H1 (cell line): ENCODE results near the gene LRP3. TPM values are rescaled to one million over a fixed set of nuclear protein-coding genes. Genes with fewer than 3 reads are reported as not detected.
"Not testable (repeated sequence)": the region's sequence is repeated elsewhere in the genome, so short reads cannot be mapped to it uniquely, and the experiment has no call there.

Source experiments
- CTCF ChIA-PET: fragments of 300-600 bp; sonication (Branson Sonifier 250); formaldehyde crosslinking; loops from one replicate; lab custom pipeline; 2021; ENCODE audit not compliant: partially characterized antibody; lab: Charles Lee
- POLR2A ChIA-PET: fragments of 300-600 bp; sonication (Branson Sonifier 250); formaldehyde crosslinking; loops from one replicate; lab custom pipeline; 2021; ENCODE audit warnings: inconsistent platforms; ENCODE audit not compliant: partially characterized antibody; lab: Charles Lee
- DNase-seq, 2 experiments: peaks; one replicate each; pipeline versions ENCODE4 v3.0.0 to v3.0.0-alpha.2; 2010 to 2022; ENCODE audit warnings: low spot score in 2 of 2, low read depth in 1 of 2, mixed read lengths in 1 of 2
- FAIRE-seq: peaks from 2 replicates; lab custom pipeline; 2011; peaks lifted over from hg19 to GRCh38; lab: Jason Lieb, UNC
- H2AFZ ChIP-seq: 2 replicates; pipeline ENCODE4 v1.8.1; 2012; ENCODE audit warnings: low read length, inconsistent platforms
- H2AK5ac ChIP-seq: 2 replicates; pipeline ENCODE4 v1.6.1; 2013; ENCODE audit warnings: low read depth, low read length
- H2BK120ac ChIP-seq: replicated peaks from 2 replicates; pipeline ENCODE3; 2013; ENCODE audit warnings: low read depth, low read length, inconsistent platforms
- H2BK12ac ChIP-seq: 2 replicates; pipeline ENCODE4 v1.6.1; 2013; ENCODE audit warnings: low read depth, low read length
- H2BK15ac ChIP-seq: 2 replicates; pipeline ENCODE4 v1.6.1; 2013; ENCODE audit warnings: low read length
- H2BK20ac ChIP-seq: 2 replicates; pipeline ENCODE4 v1.6.1; 2013; ENCODE audit warnings: low read length
- H2BK5ac ChIP-seq: 2 replicates; pipeline ENCODE4 v1.6.1; 2013; ENCODE audit warnings: low read depth, low read length
- H3K14ac ChIP-seq: 2 replicates; pipeline ENCODE4 v1.6.1; 2013; ENCODE audit warnings: inconsistent platforms; ENCODE audit not compliant: insufficient read length
- H3K18ac ChIP-seq: 2 replicates; pipeline ENCODE4 v1.6.1; 2013; ENCODE audit warnings: low read length; ENCODE audit errors: extremely low read depth
- H3K23ac ChIP-seq: 2 replicates; pipeline ENCODE4 v1.6.1; 2013; ENCODE audit warnings: inconsistent platforms; ENCODE audit not compliant: insufficient read length
- H3K23me2 ChIP-seq: 2 replicates; pipeline ENCODE4 v1.6.1; 2013; ENCODE audit warnings: low read depth, low read length
- H3K27ac ChIP-seq: 2 replicates; pipeline ENCODE4 v1.6.1; 2011; ENCODE audit warnings: low read depth, low read length, inconsistent platforms
- H3K27me3 ChIP-seq, 4 experiments: replicated peaks in 1 of 4; 1 replicate in 1 of 4; 2 replicates in 3 of 4; pipeline versions ENCODE4 v1.6.1 to v1.8.1; 2011 to 2013; ENCODE audit warnings: low read length in 3 of 4, mild to moderate bottlenecking in 3 of 4, inconsistent platforms in 2 of 4, mixed read lengths in 2 of 4, moderate library complexity in 1 of 4; ENCODE audit not compliant: control insufficient read depth in 3 of 4, insufficient read depth in 3 of 4; ENCODE audit errors: extremely low read depth in 1 of 4
- H3K36me3 ChIP-seq, 4 experiments: 2 replicates each; pipeline versions ENCODE4 v1.6.1 to v1.8.1; 2011 to 2013; ENCODE audit warnings: mild to moderate bottlenecking in 4 of 4, low read length in 3 of 4, moderate library complexity in 2 of 4, control low read depth in 1 of 4, inconsistent platforms in 1 of 4; ENCODE audit not compliant: insufficient read depth in 4 of 4, control insufficient read depth in 2 of 4
- H3K4ac ChIP-seq: replicated peaks from 2 replicates; pipeline ENCODE3; 2013; ENCODE audit warnings: low read length, low read depth, mixed read lengths, inconsistent platforms; ENCODE audit not compliant: insufficient read length
- H3K4me1 ChIP-seq, 4 experiments: replicated peaks in 1 of 4; 1 replicate in 1 of 4; 2 replicates in 3 of 4; pipeline versions ENCODE4 v1.6.1 to v1.8.1; 2011 to 2013; ENCODE audit warnings: low read length in 3 of 4, inconsistent platforms in 2 of 4, mixed read lengths in 1 of 4; ENCODE audit not compliant: insufficient read depth in 4 of 4, control insufficient read depth in 3 of 4
- H3K4me2 ChIP-seq, 2 experiments: 2 replicates each; pipeline versions ENCODE4 v1.6.1 to v1.8.1; 2011 to 2013; ENCODE audit warnings: low read depth in 2 of 2, low read length in 2 of 2, control low read depth in 1 of 2, inconsistent platforms in 1 of 2, mild to moderate bottlenecking in 1 of 2; ENCODE audit not compliant: insufficient read depth in 1 of 2
- H3K4me3 ChIP-seq, 4 experiments: fragments of 200-600, 300-600 bp in 1 of 4; sonication (generic), shearing (Covaris generic), sonication (Bioruptor Twin) in 1 of 4; 2 replicates each; pipeline versions ENCODE4 v1.5.1 to v1.8.1; 2011 to 2016; ENCODE audit warnings: low read length in 4 of 4, low read depth in 3 of 4, control low read depth in 2 of 4, inconsistent platforms in 2 of 4, mild to moderate bottlenecking in 2 of 4, mixed read lengths in 1 of 4, moderate library complexity in 1 of 4; ENCODE audit not compliant: insufficient read depth in 2 of 4; ENCODE audit errors: extremely low read depth in 1 of 4
- H3K56ac ChIP-seq: replicated peaks from 2 replicates; pipeline ENCODE3; 2013; ENCODE audit warnings: low read depth, mild to moderate bottlenecking, mixed read lengths, low read length, inconsistent platforms; ENCODE audit not compliant: insufficient read length
- H3K79me1 ChIP-seq: 2 replicates; pipeline ENCODE4 v1.6.1; 2013; ENCODE audit warnings: low read depth, low read length, control low read depth
- H3K79me2 ChIP-seq, 2 experiments: 2 replicates each; pipeline versions ENCODE4 v1.6.1 to v1.8.1; 2012 to 2013; ENCODE audit warnings: low read length in 2 of 2, mild to moderate bottlenecking in 2 of 2, inconsistent platforms in 1 of 2; ENCODE audit not compliant: insufficient read depth in 2 of 2, control insufficient read depth in 1 of 2
- H3K9ac ChIP-seq, 4 experiments: replicated peaks in 1 of 4; 1 replicate in 1 of 4; 2 replicates in 3 of 4; pipeline versions ENCODE4 v1.6.1 to v1.8.1; 2011 to 2013; ENCODE audit warnings: low read depth in 3 of 4, low read length in 3 of 4, control low read depth in 2 of 4, mild to moderate bottlenecking in 2 of 4, moderate library complexity in 2 of 4, inconsistent platforms in 1 of 4; ENCODE audit errors: extremely low read depth in 1 of 4
- H3K9me3 ChIP-seq, 2 experiments: 2 replicates each; pipeline versions ENCODE4 v1.6.1 to v1.8.1; 2012 to 2013; ENCODE audit warnings: mild to moderate bottlenecking in 2 of 2, moderate library complexity in 2 of 2, control low read depth in 1 of 2, inconsistent platforms in 1 of 2, low read depth in 1 of 2, low read length in 1 of 2, mixed read lengths in 1 of 2; ENCODE audit not compliant: insufficient read depth in 2 of 2
- H4K20me1 ChIP-seq, 2 experiments: replicated peaks in 1 of 2; 2 replicates each; pipeline versions ENCODE3 to v1.8.1; 2011 to 2013; ENCODE audit warnings: inconsistent platforms in 2 of 2, low read length in 2 of 2, mild to moderate bottlenecking in 1 of 2; ENCODE audit not compliant: insufficient read depth in 2 of 2, control insufficient read depth in 1 of 2
- H4K5ac ChIP-seq: 2 replicates; pipeline ENCODE4 v1.6.1; 2013; ENCODE audit warnings: low read length, low read depth, mixed read lengths, inconsistent platforms; ENCODE audit not compliant: insufficient read length
- H4K8ac ChIP-seq: 2 replicates; pipeline ENCODE4 v1.8.0; 2013; ENCODE audit warnings: mild to moderate bottlenecking, moderate library complexity, low read length, inconsistent platforms; ENCODE audit not compliant: insufficient read depth; ENCODE audit errors: extremely low read depth
- H4K91ac ChIP-seq: replicated peaks from 2 replicates; pipeline ENCODE3; 2013; ENCODE audit warnings: low read length, mixed read lengths, inconsistent platforms; ENCODE audit not compliant: insufficient read length
- CHD2 ChIP-seq: IDR thresholded peaks from 2 replicates; pipeline ENCODE4 v1.6.1; 2012; ENCODE audit warnings: low read length, improper control_type of control experiment
- MAFK ChIP-seq: IDR thresholded peaks from 2 replicates; pipeline ENCODE4 v1.6.1; 2012; ENCODE audit warnings: low read depth, mild to moderate bottlenecking, improper control_type of control experiment, low read length
- SP4 ChIP-seq: IDR thresholded peaks from 2 replicates; pipeline ENCODE4 v1.6.1; 2012; ENCODE audit warnings: low read length, inconsistent platforms
- WGBS, 2 experiments: shearing (Covaris generic) in 1 of 2; methylation state at CpG; one replicate each; pipeline versions ENCODE4 v1.1.6 to v1.1.7; 2013 to 2015; ENCODE audit warnings: low lambda C conversion rate in 2 of 2, mixed read lengths in 2 of 2, inconsistent platforms in 1 of 2, low coverage in 1 of 2, missing lambda C conversion rate in 1 of 2; ENCODE audit not compliant: insufficient replicate concordance in 2 of 2, insufficient coverage in 1 of 2, insufficient read length in 1 of 2; ENCODE audit errors: extremely low coverage in 1 of 2, missing lambda C conversion rate in 1 of 2; 5-methylcytosine and 5-hydroxymethylcytosine counted together
- polyA plus RNA-seq, 7 experiments: library from polyadenylated mRNA; depleted of rRNA in 3 of 7; stranded (reverse) in 5 of 7; unstranded in 2 of 7; fragments of >200 nt in 5 of 7; fragments of 200-250 nt in 2 of 7; gene quantifications; 1 replicate in 5 of 7; 2 replicates in 1 of 7; 4 replicates in 1 of 7; pipeline versions ENCODE4 v1.2.1 to v1.2.3, GENCODE V29; 2011 to 2013; ENCODE audit warnings: missing spikeins in 2 of 7, mixed read lengths in 2 of 7
- total RNA-seq: library from RNA; stranded (reverse); fragmentation: NEBNext Ultra II Directional; extraction: Animal tissue kit (Norgen Biotek cat#: 25700); gene quantifications from 2 replicates; pipeline ENCODE4 v1.2.1, GENCODE V29; 2021
- TF ChIP-seq, protein P1 (sequence below): IDR thresholded peaks from 2 replicates; pipeline ENCODE4 v1.6.1; 2012; ENCODE audit warnings: low read length, inconsistent platforms

Gene LRP3
- total and polyA plus RNA-seq, 2 of the 8 experiments (the other 6 are each of a cell fraction or from before 2014, with no cell fraction given), result 30.3 to 33.7 TPM

DNA sequence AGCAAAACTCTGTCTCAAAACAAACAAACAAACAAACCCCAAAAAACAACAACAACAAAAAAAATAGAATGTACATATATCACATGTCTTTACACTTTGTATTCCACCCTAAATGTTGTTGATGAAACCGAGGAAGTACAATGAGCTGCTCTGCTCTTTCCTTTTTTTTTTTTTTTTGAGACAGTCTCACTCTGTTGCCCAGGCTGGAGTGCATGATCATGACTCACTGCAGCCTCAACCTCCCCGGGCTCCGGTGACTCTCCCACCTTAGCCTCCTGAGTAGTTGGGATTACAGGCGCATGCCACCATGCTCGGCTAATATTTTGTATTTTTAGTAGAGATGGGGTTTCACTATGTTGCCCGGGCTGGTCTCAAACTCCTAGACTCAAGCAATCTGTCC, 30.6 kb upstream of the LRP3 start (continued):
- TF ChIP-seq, protein P1, sequence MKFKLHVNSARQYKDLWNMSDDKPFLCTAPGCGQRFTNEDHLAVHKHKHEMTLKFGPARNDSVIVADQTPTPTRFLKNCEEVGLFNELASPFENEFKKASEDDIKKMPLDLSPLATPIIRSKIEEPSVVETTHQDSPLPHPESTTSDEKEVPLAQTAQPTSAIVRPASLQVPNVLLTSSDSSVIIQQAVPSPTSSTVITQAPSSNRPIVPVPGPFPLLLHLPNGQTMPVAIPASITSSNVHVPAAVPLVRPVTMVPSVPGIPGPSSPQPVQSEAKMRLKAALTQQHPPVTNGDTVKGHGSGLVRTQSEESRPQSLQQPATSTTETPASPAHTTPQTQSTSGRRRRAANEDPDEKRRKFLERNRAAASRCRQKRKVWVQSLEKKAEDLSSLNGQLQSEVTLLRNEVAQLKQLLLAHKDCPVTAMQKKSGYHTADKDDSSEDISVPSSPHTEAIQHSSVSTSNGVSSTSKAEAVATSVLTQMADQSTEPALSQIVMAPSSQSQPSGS, result no peak
- TF ChIP-seq CHD2 (no peak), MAFK (no peak), SP4 (no peak)

DNA sequence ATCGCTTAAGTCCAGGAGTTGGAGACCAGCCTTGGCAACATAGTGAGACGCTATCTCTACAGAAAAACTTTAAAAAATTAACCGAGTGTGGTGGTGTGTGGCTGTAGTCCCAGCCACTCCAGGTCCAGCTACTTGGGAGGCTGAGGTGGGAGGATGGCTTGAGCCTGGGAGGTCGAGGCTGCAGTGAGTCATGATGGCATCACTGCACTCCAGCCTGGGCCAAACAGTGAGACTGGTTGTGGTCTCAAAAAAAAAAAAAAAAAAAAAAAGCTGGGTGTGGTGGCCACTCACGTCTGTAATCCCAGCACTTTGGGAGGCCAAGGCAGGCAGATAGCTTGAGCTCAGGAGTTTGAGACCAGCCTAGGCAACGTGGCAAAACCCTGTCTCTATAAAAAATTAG, 28.1 kb upstream of the LRP3 start:
- not testable (repeated sequence) for H3K4me3 ChIP-seq, H4K91ac ChIP-seq, H3K14ac ChIP-seq, H2AFZ ChIP-seq, H2BK15ac ChIP-seq, DNase-seq, H3K79me2 ChIP-seq, H3K27me3 ChIP-seq, H3K36me3 ChIP-seq, FAIRE-seq, H2AK5ac ChIP-seq, H3K4me1 ChIP-seq, H2BK120ac ChIP-seq, H3K23ac ChIP-seq, H3K23me2 ChIP-seq, H4K20me1 ChIP-seq, H3K27ac ChIP-seq, H2BK12ac ChIP-seq, H4K5ac ChIP-seq, H3K56ac ChIP-seq, H3K79me1 ChIP-seq, H3K4me2 ChIP-seq, H3K4ac ChIP-seq, H2BK5ac ChIP-seq, H4K8ac ChIP-seq, H3K18ac ChIP-seq, H2BK20ac ChIP-seq, H3K9ac ChIP-seq, H3K9me3 ChIP-seq
- 74% methylated on average over 6 of the region's 6 CpGs; no CpG with 5 or more reads in 1 of the 2 experiments for WGBS, 2 experiments
- CTCF ChIA-PET, result interaction anchor here (0.6 to 1.2 kb wide), 2 partner anchors 46 to 55 kb away, joined by 3 read pairs; no protein-coding TSS in a partner anchor
- POLR2A ChIA-PET, result interaction anchor here (0.6 to 1.1 kb wide), 2 partner anchors 11 to 86 kb away, joined by 3 to 4 read pairs; no protein-coding TSS in a partner anchor
